HEK293T (cell line): ENCODE results near the gene COL6A5.

Source experiments
- ARNT ChIP-seq: fragments of 450-650 bp; IDR thresholded peaks from 2 replicates; pipeline ENCODE4 v1.6.1; 2017; ENCODE audit warnings: mild to moderate bottlenecking
- ELF4 ChIP-seq: fragments of 450-650 bp; IDR thresholded peaks from 2 replicates; pipeline ENCODE4 v1.6.1; 2017; ENCODE audit warnings: antibody characterized with exemption
- ZNF384 ChIP-seq: fragments of 450-650 bp; IDR thresholded peaks from 2 replicates; pipeline ENCODE4 v1.6.1; 2016

- no peak for TF ChIP-seq ZNF384
- TF ChIP-seq ARNT: no peak
- no peak for TF ChIP-seq ELF4
Observed at GRCh38 chr3:130420466-130420865, 75.0 kb downstream of the COL6A5 start.
